GM12892 (cell line): Measurements from ENCODE around the gene ACTG1.

Source experiments
- POLR2AphosphoS5 ChIP-seq: IDR thresholded peaks from 2 replicates; pipeline ENCODE4 v1.6.1; 2011; ENCODE audit warnings: low read depth, low read length, control low read depth
- TAF1 ChIP-seq: IDR thresholded peaks from 2 replicates; pipeline ENCODE4 v1.6.1; 2011; ENCODE audit warnings: low read depth, mild to moderate bottlenecking, control low read depth, low read length, borderline replicate concordance

DNA sequence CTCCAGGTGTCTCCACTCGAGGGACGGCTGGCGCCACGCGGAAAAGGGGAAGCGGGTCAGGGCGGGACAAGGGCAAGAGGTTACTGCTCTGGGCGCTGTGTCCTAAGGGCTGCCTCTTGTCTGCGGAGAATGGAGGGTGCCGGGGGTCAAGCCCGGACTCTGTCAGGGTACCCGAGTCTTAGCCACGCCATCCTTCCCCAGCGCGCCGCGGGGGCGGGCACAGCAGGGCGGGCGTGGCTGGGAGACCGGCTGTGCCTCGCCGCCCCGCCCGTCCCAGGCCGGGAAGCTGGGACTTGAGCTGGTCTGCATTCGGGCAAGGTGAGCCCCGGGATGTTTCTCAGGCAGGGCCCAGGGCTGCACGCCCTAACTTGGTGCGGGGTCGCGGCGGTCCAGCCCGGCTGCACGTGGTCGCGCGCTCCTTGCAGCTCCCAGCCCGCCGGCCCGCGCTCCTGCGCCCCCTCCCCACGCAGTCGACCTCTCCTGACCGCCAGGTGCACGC is 6.2 kb upstream of the ACTG1 start:
- TF ChIP-seq TAF1 (no peak), POLR2AphosphoS5 (no peak; the same call in 1 of the 2 replicates)
